GM20431 (cell line): ENCODE results near the gene COX7A1.
"Not testable (repeated sequence)": the region's sequence is repeated elsewhere in the genome, so short reads cannot be mapped to it uniquely, and the experiment has no call there.

Experiments
- in situ Hi-C: fragments of 300-500 bp; cut with MseI, MboI; formaldehyde crosslinking; loops from one replicate; pipeline ENCODE4 v1.15.0; 2020; ENCODE audit warnings: low sequenced_read_pairs; ENCODE audit not compliant: unreplicated experiment

Gene COX7A1

DNA sequence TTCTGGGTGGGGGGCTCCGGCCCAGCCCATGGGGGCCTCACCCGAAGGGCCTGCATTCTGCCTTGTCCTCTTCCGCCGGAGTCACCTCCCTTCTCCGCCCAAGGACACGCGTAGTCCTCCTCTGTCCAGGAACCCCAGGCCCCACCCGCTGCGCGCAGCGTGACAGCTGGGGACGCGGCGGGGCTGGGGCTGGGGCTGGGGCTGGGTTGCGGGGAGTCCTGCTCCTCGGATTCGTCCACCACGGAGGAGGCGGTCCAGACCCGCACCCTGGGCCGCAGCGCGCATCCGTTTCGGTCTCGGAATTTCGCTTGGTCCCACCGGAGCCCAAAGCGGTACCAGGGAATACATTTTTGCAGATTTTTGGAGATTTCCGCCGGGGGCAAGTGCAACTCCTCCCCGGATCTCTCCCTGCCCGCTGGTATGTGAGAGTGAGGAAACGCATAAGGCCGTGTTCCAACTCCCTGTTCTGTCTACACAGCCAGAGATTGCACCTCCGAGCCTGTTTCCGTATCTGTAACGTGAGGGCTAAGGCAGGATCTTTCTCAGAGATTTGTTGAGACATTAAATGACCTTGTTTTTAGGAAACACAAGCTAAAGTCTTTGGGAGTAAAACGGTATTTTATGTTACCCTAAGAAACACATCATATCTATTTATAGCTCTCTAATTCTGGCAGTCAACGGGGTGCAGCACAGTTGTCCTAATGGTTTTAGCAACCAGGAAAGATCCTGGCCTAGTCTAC, at the start of gene COX7A1:
TSS of gene COX7A1 (minus strand) at position 96 of the 740 bp plus-strand sequence. CDS start at position 56, 40 bp downstream.
- in situ Hi-C loops, result no loop called here

DNA sequence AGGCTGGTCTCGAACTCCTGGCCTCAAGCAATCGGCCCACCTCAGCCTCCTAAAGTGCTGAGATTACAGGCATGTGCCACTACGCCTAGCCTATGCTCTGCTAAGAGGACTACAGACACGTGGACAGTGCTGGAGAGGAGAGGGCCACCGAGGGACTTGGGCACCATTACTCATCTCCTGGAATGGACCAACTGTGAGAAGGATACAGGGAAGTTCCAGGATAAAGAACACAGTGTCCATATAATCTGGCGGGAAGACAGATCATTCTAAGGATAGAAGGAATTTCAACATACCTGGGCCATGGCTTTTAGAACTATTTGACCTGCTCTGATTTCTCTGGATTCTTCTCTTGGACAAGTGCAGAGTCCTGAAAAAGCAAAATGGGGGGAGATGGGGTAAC, 49.4 kb upstream of the COX7A1 start:
- in situ Hi-C loops, result no loop called here

DNA sequence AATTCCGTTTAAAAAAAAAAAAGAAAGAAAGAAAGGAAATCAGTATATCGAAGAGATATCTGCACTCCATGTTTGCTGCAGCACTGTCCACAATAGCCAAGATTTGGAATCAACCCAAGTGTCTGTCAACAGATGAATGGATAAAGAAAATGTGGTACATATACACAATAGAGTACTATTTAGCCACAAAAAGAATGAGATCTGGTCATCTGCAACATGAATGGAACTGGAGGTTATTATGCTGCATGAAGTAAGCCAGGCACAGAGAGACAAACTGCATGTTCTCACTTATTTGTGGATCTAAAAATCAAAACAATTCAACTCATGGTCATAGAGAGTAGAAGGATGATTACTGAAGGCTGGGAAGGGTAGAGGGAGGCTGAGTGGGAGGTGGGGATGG, 45.9 kb upstream of the COX7A1 start:
- in situ Hi-C loops, result no loop called here

DNA sequence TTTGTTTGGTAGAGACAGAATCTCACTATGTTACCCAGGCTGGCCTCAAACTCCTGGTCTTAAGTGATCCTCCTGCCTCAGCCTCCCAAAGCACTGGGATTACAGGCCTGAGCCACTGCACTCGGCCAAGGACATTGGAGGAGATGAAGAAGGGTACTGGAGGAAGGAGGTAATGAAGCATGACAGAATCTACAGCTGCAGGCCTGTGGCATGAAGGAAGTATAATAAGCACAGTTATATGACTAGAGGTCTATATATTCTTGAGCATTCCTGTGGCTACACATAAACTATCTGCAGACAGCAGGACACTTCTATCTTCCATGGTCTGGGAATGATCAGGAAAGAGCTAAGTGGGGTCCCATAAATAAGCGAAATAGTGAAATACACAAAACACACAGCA, 44.0 kb upstream of the COX7A1 start:
- in situ Hi-C loops, result no loop called here

DNA sequence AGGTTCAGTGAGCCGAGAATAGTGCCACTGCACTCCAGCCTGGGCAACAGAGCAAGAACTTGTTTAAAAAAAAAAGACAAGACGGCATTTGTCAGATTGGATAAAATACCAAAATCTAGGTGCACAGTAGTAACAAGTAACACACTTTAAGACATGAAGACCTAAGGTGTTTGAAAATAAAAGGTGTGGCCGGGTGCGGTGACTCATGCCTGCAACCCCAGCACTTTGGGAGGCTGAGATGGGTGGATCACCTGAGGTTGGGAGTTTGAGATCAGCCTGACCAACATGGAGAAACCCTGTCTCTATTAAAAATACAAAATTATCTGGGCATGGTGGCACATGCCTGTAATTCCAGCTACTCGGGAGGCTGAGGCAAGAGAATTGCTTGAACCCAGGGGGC, 34.5 kb upstream of the COX7A1 start:
- in situ Hi-C loops, result not testable (repeated sequence)

DNA sequence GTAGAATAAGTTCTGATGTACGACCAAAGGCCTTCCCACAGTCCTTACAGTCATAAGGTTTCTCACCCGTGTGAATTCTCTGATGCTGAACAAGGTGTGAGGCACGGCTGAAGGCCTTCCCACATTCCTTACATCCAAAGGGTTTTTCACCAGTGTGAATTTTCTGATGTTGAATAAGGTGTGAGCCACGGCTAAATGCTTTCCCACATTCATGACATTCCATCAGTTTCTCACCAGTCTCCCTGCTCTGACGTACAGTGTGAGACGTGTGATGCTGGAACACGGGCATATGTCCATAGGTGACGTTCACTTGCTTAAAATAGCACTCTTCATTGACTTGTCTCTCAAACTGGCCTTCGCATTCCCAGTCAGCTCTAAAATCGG, 31.0 kb upstream of the COX7A1 start:
- in situ Hi-C loops, result no loop called here

DNA sequence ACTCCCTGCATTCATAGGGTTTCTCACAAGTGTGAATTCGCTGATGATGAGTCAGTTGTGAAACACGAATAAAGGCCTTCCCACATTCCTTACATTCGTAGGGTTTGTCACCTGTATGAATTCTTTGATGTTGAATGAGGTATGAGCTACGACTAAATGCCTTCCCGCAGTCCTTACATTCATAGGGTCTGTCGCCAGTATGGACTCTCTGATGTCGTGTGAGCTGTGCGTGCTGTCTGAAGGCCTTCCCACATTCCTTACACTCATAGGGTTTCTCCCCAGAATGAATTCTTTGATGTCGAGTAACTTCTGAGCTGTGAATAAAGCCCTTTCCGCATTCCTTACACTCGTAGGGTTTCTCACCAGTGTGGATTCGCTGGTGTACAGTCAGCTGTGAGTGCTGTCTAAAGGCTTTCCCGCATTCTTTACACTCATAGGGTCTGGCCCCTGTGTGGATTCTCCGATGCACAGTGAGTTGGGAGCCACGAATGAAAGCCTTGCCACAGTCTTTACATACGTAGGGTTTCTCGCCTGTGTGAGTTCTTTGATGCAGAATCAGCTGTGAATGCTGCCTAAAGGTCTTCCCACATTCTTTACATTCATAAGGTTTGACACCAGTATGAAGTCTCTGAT, 30.5 kb upstream of the COX7A1 start:
- in situ Hi-C loops, result no loop called here

DNA sequence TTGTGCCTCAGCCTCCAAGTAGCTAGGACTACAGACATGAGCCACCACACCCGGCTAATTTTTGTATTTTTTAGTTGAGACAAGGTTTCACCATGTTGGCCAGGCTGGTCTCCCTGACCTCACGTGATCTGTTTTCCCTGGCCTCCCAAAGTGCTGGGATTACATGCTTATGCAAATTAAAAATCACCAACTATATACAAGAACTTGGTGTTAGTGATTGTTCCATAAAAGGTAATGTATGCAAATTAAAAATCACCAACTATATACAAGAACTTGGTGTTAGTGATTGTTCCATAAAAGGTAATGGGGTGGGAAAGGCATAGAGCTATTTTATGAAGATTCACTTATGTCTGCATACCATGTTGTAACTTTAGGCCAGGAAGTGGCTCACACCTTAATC, 26.8 kb upstream of the COX7A1 start:
- in situ Hi-C loops, result loop anchor here (10.0 kb wide), 1 partner anchor 54 kb away; no protein-coding TSS in a partner anchor

DNA sequence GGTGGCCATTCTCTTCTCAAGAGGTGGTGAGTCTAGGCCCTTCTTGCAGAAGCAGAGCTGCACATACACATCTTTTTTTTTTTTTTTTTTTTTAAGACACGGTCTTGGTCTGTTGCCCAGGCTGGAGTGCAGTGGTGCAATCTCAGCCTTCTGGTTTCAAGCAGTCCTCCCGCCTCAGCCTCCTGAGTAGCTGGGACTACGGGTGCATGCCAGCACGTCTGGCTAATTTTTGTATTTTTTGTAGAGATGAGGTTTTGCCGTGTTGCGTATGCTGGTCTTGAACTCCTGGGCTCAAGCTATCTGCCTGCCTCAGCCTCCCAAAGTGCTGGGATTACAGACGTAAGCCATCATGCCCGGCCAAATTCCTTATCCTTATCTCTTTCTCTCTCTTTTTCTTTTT, 21.6 kb upstream of the COX7A1 start:
- in situ Hi-C loops, result loop anchor here (10.0 kb wide), 1 partner anchor 49 kb away; no protein-coding TSS in a partner anchor

DNA sequence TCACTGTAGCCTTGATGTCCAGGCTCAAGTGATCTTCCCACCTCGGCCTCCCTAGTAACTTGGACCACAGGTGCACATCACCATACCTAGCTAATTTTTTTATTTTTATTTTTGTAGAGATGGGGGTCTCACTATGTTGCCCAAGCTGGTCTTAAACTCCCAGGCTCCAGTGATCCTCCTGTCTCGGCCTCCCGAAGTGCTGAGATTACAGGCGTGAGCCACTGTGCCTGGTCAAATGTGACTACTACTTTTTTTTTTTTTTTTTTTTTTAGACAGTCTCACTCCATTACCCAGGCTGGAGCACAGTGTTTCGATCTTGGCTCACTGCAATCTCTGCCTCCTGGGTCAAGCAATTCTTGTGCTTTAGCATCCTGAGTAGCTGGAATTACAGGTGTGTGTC, 20.6 kb upstream of the COX7A1 start:
- in situ Hi-C loops, result loop anchor here (10.0 kb wide), 1 partner anchor 48 kb away; no protein-coding TSS in a partner anchor

DNA sequence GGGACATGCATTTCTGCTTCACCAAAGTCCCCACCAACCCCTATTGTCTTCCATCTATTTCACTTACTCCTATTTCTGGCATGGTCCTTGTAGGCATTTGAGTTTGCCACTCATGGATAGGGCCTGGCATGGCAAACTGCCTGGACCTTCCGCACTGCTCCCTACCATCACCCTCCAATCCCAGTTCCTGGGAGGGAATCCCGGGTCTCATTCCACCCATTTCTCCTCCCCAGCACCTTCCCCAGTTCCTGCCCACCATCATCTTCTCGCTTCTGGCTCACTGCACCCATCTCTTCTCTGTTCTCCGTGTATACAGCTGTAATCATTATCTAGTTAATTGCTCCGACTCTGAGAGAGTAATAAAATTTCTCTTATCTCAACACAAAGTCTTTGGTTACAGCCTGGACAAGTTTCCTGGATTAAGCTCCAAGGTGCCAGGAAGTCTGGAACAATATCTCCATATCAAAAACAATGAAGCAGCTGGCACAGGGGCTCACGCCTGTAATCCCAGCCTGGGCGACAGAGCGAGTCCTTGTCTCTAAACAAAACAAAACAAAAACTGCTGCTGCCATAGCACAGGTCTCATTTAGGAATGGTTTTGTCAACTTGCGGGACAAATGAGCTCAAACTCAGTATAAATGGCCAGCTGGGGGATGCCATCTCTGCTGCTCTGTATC, 17.0 kb upstream of the COX7A1 start:
- in situ Hi-C loops, result no loop called here

DNA sequence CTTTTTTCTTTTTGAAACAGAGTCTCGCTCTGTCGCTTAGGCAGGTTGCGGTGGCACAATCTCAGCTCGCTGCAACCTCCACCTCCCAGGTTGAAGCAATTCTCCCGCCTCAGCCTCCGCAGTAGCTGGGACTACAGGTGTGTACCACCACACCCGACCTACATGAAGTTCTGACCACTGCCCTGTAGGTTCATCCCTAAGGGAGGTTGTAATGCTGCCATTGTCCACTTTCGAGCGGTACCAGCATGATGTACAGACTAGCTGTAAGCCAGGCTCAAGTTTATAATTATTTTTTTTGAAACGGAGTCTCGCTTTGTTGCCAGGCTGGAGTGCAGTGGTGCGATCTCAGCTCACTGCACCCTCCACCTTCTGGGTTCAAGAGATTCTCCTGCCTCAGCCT, 11.6 kb upstream of the COX7A1 start:
- in situ Hi-C loops, result no loop called here

DNA sequence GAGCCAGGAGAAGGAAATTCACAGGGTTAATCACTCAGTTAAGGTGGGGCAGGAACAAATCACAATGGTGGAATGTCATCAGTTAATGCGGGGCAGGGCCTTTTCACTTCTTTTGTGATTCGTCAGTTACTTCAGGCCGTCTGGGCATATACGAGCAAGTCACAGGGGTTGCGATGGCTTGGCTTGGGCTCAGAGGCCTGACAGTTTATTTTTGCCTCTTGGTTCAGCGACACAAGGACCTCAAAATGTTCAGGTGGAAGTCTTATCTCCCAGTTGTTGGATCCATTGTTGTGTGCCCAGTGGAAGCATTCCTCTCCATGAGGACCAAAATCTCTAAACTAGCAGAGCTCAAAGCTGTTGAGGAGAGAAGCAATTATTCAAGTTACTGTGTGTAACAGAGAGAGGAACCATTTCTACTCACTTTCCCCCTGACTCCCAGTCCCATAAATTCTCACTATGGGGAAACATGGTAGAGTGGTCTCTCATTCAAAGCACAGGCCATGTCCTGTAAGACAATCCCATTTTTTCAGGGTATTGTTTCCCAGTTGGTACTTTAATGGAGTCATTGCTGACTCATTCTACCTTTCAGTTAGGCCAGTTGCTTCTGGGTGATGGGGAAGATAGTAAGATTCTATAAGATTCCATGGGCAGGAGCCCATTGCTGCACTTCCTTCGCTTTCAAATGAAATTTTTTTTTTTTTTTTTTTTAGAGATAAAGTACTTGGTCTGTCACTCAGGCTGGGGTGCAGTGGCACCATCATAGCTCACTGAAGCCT, 8.8 kb upstream of the COX7A1 start:
- in situ Hi-C loops, result no loop called here

DNA sequence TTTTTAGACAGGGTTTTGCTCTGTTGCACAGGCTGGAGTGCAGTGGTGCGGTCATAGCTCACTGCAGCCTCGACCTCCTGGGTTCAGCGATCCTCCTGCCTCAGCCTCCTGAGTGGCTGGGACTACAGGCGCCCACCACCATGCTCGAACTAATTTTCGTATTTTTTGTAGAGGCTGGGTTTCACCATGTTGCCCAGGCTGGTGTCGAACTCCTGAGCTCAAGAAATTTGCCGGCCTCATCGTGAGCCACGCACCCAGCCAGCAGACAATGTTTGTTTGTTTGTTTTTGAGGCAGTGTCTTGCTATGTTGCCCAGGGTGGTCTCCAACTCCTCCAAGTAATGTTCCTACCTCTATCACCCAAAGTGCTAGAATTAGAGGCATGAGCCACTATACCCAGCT, 879 bp upstream of the COX7A1 start:
- in situ Hi-C loops, result no loop called here

DNA sequence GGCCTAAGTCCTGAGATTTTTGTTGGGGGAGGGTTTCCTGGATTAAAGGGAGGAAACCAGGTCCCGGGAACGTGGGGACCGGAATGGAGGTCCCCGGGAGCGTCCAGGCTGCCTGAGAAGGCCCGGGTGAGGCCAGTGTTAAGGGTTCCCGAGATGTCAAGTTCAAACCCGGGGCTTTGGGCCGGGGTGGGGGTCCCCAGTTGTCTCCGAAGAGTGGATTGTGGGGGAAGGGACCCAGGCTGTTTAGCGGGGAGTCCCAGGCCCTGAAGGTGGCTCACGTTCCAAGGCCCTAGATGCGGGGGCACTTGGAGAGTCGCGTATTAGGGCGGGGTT, 262 bp downstream of the COX7A1 start:
- in situ Hi-C loops, result no loop called here

DNA sequence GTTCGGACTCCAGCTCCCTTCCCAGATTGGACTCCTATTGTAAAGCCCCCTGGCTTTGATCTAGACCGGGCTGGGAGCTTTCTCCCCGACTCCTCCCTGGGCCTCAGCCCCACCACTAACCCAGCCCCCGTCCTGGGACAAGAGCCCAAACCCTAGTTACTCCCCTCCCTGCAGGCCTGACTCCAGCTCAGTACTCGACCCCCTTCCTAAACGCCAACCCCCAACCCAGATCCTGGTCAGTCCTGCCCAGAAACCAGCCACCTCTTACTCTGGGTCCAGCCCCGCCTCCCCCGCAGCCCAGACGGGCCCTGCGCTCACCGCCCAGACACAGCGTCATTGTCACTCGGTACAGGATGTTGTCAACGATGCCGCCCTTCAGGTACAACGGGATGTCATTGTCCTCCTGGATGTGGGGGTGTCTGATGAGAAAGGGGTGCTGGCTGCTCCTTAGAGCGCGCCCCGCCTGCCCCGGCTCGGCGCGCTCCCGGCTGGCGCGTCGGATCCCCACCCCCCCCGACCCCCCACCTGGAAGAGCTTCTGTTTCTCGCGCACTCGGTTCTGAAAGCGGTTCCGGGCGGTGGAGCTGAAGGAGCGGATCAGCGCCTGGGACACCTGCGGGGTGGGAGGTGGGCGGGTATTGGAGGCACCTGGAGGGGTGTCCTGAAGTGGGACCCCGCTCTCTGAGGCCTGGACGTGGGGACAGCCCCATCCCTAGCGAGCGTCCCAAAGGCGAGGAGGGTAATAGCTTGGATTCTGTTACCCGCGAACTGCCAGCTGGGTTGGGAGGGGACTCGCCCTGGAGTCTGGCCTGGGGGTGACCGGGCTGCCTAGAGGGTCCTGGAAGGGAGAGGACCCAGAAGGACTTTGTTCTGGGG, 866 bp downstream of the COX7A1 start:
- in situ Hi-C loops, result no loop called here

DNA sequence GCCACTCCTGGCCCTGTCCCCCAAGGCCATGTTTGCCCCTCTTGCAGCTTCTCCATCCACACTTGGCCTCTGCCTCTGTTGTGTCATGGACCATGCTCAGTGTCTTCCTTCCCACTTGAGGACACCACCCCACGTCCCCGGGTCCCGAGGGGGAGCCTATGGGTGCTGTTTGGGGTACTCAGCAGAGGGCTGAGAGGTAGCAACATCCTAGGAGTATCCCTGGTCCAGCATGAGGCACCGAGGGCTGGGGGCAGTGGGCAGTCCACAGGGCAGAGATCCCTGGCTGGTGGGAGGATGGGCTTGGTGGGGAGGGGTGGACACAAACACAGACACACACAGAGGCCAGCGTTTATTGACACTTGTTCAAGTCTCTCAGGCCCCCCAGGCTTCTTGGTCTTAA, 1.7 kb downstream of the COX7A1 start:
- in situ Hi-C loops, result no loop called here

DNA sequence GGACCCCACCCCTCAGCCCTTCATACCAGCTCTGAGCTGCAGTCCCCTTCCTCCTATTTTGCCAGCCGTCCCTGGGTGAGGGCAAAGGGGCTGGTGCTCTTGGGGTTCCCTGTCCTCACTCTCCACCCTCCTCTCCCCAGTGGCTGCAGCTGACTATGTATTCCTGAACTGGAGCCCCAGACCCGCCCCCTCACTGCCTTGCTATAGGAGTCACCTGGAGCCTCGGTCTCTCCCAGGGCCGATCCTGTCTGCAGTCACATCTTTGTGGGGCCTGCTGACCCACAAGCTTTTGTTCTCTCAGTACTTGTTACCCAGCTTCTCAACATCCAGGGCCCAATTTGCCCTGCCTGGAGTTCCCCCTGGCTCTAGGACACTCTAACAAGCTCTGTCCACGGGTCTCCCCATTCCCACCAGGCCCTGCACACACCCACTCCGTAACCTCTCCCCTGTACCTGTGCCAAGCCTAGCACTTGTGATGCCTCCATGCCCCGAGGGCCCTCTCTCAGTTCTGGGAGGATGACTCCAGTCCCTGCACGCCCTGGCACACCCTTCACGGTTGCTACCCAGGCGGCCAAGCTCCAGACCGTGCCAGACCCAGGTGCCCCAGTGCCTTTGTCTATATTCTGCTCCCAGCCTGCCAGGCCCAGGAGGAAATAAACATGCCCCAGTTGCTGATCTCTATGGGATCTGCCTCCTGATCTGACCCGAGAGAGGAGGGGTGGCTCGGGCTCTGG, 2.4 kb downstream of the COX7A1 start:
- in situ Hi-C loops, result no loop called here

DNA sequence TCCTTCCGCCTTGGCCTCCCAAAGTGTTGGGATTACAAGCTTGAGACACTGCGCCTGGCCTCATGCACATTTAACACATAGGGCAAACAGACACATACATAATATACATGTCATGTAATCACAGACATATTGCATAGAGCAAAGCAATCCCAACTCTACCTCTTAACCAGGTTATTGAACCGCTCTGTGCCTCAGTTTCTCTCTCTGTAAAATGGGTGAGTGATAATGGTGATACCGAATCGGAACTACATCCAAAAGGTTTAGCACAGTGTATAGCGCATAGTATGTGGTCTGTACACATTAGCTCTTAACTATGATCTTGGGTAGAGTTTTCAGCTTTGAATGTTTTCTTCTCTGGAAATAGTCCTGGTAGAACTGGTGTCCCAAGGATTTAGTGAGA, 7.6 kb downstream of the COX7A1 start:
- in situ Hi-C loops, result no loop called here
